ENCODE results near the gene BARX2. TPM values are rescaled to one million over a fixed set of nuclear protein-coding genes. Genes with fewer than 3 reads are reported as not detected.

The BARX2 gene
- polyA plus RNA-seq, 1 of the 3 experiments (the other 2 are of a cell fraction): not detected

DNA sequence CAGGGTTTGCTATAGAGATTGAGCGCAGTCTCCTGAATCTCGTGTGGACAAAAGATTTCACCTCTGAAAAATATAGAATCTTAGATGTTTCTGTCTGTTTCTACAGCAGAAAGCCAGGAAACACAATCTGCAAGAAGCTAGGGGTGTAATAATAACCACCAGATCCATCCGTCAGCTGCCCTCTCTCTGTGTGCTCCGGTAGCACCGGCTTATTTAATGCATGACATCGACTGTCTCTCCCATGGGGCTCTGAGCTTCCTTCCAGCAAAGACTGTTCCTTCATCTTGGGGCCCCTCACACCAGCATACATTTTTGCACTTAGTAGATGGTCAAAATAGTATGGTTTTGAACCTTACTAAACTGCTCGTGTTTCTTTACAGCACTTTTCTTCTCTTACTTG, 20.2 kb downstream of the BARX2 start (continued):
- TF ChIP-seq SMC3 (IDR thresholded peaks at IDR 0.05; ENCODE audit: low read depth, low read length) (no peak), FOSL2 (IDR thresholded peaks at IDR 0.05; ENCODE audit: borderline replicate concordance, low read depth) (no peak)

GRCh38 chr11:129396454-129396853, 20.8 kb downstream of the BARX2 start:
- H3K9me2 ChIP-seq: no peaks in the 10 kb centered on the region
- no peak for DNase-seq
- no peak overlapping the region for H3K27ac ChIP-seq (ENCODE audit: low read depth in 2 of 2, low read length in 1 of 2)
- ChIA-PET CTCF (interaction anchor here (0.9 to 1.7 kb wide), 4 partner anchors 21 to 65 kb away, joined by 3 read pairs; partner anchors contain the start of gene BARX2), POLR2A (no interaction called here)
- TF ChIP-seq NFIC (IDR thresholded peaks at IDR 0.05; ENCODE audit: borderline replicate concordance) (no peak), FOXJ3 (CRISPR knock-in tag; IDR thresholded peaks at IDR 0.05) (no peak)
- TF ChIP-seq, protein P1, sequence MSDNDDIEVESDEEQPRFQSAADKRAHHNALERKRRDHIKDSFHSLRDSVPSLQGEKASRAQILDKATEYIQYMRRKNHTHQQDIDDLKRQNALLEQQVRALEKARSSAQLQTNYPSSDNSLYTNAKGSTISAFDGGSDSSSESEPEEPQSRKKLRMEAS (IDR thresholded peaks at IDR 0.05; ENCODE audit: low read depth): no peak
- H2AFZ ChIP-seq (ENCODE audit: low read depth): no peak overlapping the region
- H3K27me3 ChIP-seq (ENCODE audit: insufficient read depth): peaks cover 41% of the 10 kb centered on the region; the same call in 1 of the 2 replicates
- H3K9ac ChIP-seq: no peak overlapping the region
- WGBS (ENCODE audit: low lambda C conversion rate): 2% methylated on average over 3 of the region's 3 CpGs
- no peak overlapping the region for H3K4me2 ChIP-seq
- no peaks in the 10 kb centered on the region for H3F3A ChIP-seq (replicated peaks; ENCODE audit: insufficient read depth)
- no peaks in the 10 kb centered on the region for H3K79me2 ChIP-seq (ENCODE audit: insufficient read depth)
- no peaks in the 10 kb centered on the region for H4K20me1 ChIP-seq (ENCODE audit: insufficient read depth)
- no peak overlapping the region for H3K4me3 ChIP-seq (ENCODE audit: low read depth in 2 of 2, low read length in 1 of 2)
- no peaks in the 10 kb centered on the region for H3K9me3 ChIP-seq
- H3K4me1 ChIP-seq (ENCODE audit: control insufficient read depth in 1 of 2, insufficient read depth in 2 of 2, low read depth in 1 of 2, low read length in 1 of 2): no peaks in the 10 kb centered on the region; a peak in 1 of 4 replicates
- H3K36me3 ChIP-seq (replicated peaks in 1 of 2; ENCODE audit: control insufficient read depth in 1 of 2, insufficient read depth in 2 of 2, low read length in 1 of 2): no peaks in the 10 kb centered on the region

DNA sequence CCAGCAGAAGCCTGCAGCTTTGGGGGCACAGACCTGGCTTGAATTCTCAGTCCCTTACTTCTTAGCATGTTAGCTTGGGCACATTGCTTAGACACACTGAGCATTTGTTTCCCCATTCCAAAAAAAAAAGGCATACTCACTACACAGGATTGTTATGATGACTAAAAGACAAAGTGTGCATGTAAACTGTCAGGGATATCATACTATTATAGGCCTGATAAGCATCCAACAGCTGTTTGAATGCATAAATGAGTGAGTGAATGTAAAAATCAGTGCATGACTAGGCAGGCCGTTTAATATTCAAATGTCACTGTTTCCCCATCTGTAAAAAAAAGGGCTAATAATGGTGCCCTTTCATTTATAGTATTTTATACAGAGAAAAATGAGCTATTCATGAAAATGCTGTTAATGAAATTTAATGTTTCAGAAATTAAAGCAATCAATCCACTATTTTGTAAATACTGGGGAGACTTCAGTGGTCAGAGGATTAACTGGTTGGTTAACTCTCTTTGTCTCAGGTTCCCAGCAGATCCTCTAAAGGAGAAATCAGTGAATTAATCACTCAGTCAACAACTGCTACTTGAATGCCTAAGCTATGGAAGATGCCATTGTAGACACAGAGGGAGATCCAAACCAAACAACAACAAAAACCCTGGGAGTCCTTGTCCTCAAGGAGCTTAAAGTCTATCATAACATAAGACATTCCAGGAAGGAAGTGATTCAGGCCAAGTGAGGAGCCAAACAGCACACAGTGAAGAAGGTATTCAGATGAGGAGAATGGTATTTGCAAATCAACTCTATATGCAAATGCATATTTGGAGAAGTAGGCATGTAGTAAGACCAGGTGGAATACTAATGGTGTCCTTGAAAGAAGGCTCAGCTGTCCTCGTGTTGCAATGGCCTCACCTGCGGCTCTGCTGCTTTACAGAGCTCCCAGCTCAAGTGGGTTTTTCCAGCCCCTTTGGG, 26.8 kb downstream of the BARX2 start:
- ChIA-PET CTCF (interaction anchor here (1.0 kb wide), 1 partner anchor 348 kb away, joined by 3 read pairs; no protein-coding TSS in a partner anchor), POLR2A (no interaction called here)
- Histone ChIP-seq H3K4me3 (ENCODE audit: low read depth in 2 of 2, low read length in 1 of 2) (no peak overlapping the region), H3K9ac (no peak overlapping the region), H3K36me3 (replicated peaks in 1 of 2; ENCODE audit: control insufficient read depth in 1 of 2, insufficient read depth in 2 of 2, low read length in 1 of 2) (no peaks in the 10 kb centered on the region), H3F3A (replicated peaks; ENCODE audit: insufficient read depth) (no peaks in the 10 kb centered on the region), H3K4me1 (ENCODE audit: control insufficient read depth in 1 of 2, insufficient read depth in 2 of 2, low read depth in 1 of 2, low read length in 1 of 2) (no peaks in the 10 kb centered on the region; a peak in 1 of 4 replicates), H3K27ac (ENCODE audit: low read depth in 2 of 2, low read length in 1 of 2) (no peak overlapping the region), H3K79me2 (ENCODE audit: insufficient read depth) (no peaks in the 10 kb centered on the region), H2AFZ (ENCODE audit: low read depth) (no peak overlapping the region), H3K4me2 (no peak overlapping the region), H3K9me3 (no peaks in the 10 kb centered on the region), H3K27me3 (ENCODE audit: insufficient read depth) (peaks cover 14% of the 10 kb centered on the region; the same call in 1 of the 2 replicates), H4K20me1 (ENCODE audit: insufficient read depth) (no peaks in the 10 kb centered on the region), H3K9me2 (no peaks in the 10 kb centered on the region)
- DNase-seq: no peak
- WGBS (ENCODE audit: low lambda C conversion rate): 0% methylated on average over 3 of the region's 3 CpGs
- TF ChIP-seq RXRA (IDR thresholded peaks at IDR 0.05; ENCODE audit: borderline replicate concordance, low read depth) (no peak), TAF1 (IDR thresholded peaks at IDR 0.05; ENCODE audit: borderline replicate concordance, low read depth, low read length) (no peak), EZH2phosphoT487 (IDR thresholded peaks at IDR 0.05; ENCODE audit: borderline replicate concordance, low read depth) (no peak), TCF12 (IDR thresholded peaks at IDR 0.05) (no peak), GATA2 (CRISPR knock-in tag; IDR thresholded peaks at IDR 0.05) (no peak), SIN3A (IDR thresholded peaks at IDR 0.05; ENCODE audit: borderline replicate concordance, low read depth, low read length) (no peak), FOXJ3 (CRISPR knock-in tag; IDR thresholded peaks at IDR 0.05) (no peak), ELF1 (IDR thresholded peaks at IDR 0.05) (no peak), USF1 (IDR thresholded peaks at IDR 0.05; ENCODE audit: borderline replicate concordance, low read depth) (no peak), NFIC (IDR thresholded peaks at IDR 0.05; ENCODE audit: borderline replicate concordance) (no peak), YY1 (IDR thresholded peaks at IDR 0.05; ENCODE audit: low read depth) (no peak), FOSL2 (IDR thresholded peaks at IDR 0.05; ENCODE audit: borderline replicate concordance, low read depth) (no peak), POLR2AphosphoS5 (IDR thresholded peaks at IDR 0.05; ENCODE audit: low read depth, low read length) (no peak), NRF1 (IDR thresholded peaks at IDR 0.05; ENCODE audit: low read depth, low read length) (no peak), JUND (IDR thresholded peaks at IDR 0.05) (no peak)
- TF ChIP-seq, protein P1 (IDR thresholded peaks at IDR 0.05; ENCODE audit: low read depth): no peak
- TF ChIP-seq, protein P2, sequence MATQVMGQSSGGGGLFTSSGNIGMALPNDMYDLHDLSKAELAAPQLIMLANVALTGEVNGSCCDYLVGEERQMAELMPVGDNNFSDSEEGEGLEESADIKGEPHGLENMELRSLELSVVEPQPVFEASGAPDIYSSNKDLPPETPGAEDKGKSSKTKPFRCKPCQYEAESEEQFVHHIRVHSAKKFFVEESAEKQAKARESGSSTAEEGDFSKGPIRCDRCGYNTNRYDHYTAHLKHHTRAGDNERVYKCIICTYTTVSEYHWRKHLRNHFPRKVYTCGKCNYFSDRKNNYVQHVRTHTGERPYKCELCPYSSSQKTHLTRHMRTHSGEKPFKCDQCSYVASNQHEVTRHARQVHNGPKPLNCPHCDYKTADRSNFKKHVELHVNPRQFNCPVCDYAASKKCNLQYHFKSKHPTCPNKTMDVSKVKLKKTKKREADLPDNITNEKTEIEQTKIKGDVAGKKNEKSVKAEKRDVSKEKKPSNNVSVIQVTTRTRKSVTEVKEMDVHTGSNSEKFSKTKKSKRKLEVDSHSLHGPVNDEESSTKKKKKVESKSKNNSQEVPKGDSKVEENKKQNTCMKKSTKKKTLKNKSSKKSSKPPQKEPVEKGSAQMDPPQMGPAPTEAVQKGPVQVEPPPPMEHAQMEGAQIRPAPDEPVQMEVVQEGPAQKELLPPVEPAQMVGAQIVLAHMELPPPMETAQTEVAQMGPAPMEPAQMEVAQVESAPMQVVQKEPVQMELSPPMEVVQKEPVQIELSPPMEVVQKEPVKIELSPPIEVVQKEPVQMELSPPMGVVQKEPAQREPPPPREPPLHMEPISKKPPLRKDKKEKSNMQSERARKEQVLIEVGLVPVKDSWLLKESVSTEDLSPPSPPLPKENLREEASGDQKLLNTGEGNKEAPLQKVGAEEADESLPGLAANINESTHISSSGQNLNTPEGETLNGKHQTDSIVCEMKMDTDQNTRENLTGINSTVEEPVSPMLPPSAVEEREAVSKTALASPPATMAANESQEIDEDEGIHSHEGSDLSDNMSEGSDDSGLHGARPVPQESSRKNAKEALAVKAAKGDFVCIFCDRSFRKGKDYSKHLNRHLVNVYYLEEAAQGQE (IDR thresholded peaks at IDR 0.05; ENCODE audit: low read depth, low read length): no peak
- TF ChIP-seq, protein P3, sequence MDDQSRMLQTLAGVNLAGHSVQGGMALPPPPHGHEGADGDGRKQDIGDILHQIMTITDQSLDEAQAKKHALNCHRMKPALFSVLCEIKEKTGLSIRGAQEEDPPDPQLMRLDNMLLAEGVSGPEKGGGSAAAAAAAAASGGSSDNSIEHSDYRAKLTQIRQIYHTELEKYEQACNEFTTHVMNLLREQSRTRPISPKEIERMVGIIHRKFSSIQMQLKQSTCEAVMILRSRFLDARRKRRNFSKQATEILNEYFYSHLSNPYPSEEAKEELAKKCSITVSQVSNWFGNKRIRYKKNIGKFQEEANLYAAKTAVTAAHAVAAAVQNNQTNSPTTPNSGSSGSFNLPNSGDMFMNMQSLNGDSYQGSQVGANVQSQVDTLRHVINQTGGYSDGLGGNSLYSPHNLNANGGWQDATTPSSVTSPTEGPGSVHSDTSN (IDR thresholded peaks at IDR 0.05): no peak
